Right forelimb (tissue), 1 donor: ENCODE results near the gene ALDH3A1.

Experiments
- DNase-seq: peaks from one replicate; pipeline ENCODE4 v3.0.0-alpha.2; 2018

ALDH3A1 gene

DNA sequence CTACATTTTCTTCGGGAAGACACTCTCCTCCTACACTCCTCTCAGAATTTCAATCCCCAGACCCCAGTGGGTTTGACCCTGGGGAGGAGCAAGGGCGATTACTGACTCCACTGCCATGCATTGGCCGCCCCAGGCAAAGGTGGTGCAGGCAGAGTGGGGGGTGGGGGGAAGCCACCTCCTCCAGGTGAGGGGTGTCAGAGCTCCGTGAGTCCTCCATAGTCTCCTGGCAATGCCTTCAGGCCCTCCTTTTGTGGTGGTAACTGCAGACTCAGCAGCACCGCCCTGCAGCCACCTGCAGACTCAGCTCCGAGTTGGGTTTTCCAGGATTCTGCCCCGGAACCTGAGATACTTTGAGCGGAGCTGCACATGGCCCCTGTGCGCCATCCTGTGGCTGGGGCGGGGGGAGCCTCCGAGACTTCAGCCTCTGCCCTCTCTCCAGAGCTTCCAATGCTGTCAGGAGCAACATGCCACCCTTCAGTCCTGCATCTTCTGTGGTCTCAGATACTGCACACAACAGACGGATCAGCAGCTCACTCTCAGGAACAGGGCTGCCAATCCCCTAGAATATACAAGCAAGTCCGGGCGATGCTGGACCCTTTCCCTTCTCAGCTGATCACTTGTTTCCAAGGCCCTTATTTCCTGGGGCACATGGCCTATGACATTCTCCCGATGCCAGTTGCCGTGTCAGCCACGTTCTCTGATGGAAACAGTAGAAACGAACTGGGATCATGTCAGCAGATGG lies 29.3 kb downstream of the ALDH3A1 start:
- no peak for DNase-seq

DNA sequence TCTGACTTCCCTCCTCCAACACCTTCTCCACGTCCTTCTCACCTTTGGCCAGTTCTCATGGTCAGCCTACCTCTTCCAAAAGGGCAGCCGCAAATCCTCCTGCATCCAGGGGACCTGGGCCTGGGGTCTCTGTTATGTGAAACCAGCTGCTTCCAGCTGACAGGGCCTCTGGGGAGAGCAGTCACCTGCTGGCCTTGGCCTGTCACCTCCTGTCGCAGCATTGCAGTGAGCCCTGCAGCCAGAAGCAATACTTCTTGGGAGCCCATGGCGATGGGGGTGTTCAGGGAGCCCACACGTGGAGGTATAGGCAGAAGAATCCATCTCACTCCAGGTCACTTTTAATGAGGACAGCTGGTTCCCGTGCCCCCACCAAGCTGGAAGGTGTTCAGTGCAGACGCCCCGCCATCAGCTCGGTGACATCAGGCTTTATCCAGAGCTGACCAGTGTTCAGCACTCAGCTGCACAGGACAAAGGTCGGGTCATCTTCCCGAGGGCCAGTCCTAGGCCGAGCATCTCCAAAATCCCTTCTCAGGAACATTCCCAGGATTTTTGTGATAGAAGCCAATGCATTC lies 30.0 kb downstream of the ALDH3A1 start:
- DNase-seq, result no peak

GRCh38 chr17:19717411-19717908 lies 30.6 kb downstream of the ALDH3A1 start:
- DNase-seq, result no peak

DNA sequence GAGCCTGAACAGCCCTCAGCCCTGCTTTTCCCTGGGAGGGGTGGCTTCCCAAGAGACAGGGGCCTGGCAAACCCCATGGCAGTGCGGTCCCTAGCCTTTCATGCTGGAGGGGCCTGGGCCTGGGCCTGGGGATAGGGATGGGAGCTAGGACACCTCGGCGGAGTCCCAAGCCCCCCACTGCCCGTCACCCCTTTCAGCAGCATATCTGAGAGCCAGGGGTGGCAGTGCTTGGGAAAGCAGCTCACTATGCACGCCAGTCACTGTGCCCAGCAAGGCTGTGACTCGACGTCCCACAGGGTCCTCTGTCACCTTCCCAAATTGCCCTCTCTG lies 31.1 kb downstream of the ALDH3A1 start:
- no peak for DNase-seq

GRCh38 chr17:19716108-19717030 lies 31.7 kb downstream of the ALDH3A1 start, which contains the start of gene SLC47A2:
Gene SLC47A2 (minus strand): TSS chr17:19716584. CDS start chr17:19716555, 29 bp downstream.
- DNase-seq, result no peak

DNA sequence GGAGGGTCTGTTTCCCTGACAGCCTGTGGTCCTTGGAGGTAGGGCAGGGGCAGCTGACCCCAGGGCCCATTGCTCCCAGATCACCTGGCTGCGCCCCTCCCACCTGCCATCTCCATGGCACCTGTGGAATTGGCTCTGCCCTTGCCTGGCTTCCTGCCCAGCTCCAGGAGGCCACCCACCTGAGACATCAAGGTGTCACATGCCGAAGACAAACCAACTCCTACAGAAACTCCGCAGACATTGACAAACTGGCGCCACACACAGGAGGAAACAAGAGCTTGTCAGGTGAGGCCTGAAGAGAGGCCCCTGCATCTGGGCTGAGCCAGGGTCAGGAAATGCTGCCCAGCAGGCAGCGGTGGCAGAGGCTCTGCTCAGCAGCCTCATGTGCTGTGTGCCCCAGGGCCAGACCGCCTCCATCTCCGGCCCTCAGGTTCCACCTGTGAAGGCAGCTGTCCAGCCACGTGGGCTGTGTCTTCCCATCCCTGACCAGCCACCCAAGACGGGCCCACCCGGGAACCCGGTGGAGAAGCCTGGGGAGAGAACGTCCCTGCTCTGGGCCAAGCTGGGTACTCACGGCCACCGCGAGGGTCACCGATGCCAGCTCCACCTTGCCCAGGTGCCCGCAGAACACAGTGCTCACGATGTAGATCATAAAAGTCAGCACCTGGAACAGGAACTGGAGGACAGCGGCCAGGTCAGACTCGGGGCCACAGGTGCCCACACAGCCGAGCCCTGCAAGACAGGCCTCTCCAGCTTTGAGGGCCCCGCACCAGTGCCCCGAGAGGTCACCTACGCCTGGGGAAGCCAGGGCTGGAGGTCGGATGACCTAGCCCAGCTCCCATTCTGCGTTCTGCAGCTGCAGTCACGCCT lies 33.3 kb downstream of the ALDH3A1 start:
- no peak for DNase-seq

DNA sequence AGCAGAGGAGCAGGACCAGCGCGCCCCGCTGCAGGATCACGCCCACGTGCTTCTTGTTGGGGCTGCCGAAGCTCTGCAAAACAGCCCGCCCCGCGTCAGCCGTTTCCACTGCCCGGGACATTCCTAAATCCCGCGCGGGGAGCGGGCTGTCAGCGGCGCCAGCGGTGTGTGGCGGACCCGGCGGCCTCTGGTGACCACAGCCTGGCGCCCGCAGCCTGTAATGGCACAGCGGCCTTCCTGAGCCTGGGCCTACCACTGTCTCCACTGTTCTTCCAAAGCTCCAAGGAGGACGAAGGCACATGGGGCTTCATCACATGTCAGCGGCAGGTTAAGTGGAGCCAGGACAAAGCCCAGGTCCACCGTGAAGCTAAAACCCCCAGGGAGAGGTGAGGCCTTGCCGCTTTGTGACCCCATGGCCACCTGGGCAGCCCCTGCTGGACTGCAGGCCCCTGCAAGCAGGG lies 34.2 kb downstream of the ALDH3A1 start:
- no peak for DNase-seq

- no peak for DNase-seq
Observed at GRCh38 chr17:19713462-19713861, 34.6 kb downstream of the ALDH3A1 start.

GRCh38 chr17:19712436-19713004 lies 35.6 kb downstream of the ALDH3A1 start:
- DNase-seq, result no peak

DNA sequence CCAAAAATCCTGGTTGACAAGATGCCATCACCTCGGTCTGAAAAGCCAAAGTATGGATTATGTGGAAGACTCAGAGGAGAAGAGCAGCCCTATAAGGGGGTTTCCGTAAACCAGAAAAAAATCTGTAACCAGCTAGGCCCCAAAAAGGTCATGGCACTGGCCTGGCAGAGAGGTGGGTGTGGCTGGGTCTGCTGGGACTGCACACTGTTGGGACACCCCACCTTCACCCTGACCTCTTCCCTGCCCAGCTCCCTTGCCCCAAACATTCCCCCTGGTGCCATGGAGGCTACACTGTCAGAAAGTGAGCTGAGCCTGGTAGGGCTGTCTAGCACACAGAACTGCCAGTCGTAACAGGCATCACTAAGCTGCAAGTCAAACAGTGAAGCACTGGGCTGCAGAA lies 38.3 kb downstream of the ALDH3A1 start:
- no peak for DNase-seq

- DNase-seq, result no peak
Observed at GRCh38 chr17:19708431-19709175, 39.5 kb downstream of the ALDH3A1 start.

DNA sequence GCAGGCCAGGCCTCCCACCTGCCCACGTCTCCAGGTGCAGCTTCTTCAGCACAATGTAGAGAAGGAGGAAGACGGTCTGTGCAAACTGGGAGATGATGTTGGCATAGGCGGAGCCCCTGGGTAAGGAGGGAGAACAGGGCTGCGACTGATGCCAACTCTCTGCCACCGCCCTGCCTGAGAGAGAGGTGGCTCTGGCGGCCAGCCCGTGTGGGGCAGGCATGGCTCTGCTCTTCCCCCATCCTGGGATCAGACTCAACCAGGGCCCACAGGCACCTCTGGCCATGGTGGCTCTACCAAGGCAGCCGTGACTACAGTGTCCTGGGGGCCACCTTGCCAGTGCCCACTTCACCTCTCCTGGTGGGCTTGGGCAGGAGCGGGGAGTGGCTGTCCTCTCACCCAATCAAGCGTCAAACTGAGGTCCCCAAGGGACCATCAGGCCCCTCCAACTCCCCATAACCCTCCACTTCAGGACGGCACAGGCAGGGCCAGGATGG lies 40.3 kb downstream of the ALDH3A1 start:
- no peak for DNase-seq

DNA sequence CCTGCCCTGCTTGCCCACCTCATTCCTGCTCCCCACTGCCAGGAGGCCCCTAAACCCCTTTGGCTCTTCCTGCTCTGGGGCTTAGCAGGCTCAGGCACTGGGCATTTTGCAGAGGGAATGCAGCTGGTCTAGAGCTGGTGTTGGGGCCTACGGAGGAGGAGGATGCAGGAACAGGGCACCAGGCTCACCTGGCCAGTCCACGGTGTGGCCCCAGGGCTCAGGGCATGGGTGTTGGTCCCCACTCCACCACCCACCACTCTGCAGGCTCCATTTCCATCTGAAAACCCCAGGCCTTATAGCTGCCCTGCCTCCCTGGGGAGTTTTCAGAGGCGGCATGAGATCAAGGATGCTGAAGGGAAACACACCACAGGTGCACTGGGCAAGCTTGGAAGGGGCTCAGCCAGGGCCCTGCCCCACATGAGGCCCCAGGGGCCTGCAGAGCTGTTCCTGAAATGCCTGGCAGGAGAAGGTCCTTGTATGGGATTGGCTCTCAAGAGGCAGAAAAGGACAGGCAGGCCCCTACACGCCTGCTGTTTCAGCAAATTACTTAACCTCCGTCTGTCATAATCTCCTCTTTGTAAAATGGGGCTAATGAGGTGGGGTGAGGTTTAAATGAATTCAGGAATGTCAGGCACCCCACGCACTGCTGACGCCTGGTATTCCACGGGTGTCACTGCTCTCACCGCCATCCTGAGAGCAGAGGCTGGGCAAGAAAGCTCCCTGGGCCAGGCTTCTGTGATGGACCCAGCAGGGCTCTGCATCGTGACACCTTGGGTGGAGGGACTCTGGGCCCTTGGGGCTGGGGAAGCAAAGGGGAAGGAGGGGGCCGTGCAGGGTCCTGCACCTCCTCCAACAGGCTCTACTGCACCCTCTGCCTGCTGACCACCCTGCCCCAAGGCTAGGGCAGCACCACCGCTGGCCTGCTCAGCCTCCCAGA lies 41.0 kb downstream of the ALDH3A1 start:
- DNase-seq, result no peak

DNA sequence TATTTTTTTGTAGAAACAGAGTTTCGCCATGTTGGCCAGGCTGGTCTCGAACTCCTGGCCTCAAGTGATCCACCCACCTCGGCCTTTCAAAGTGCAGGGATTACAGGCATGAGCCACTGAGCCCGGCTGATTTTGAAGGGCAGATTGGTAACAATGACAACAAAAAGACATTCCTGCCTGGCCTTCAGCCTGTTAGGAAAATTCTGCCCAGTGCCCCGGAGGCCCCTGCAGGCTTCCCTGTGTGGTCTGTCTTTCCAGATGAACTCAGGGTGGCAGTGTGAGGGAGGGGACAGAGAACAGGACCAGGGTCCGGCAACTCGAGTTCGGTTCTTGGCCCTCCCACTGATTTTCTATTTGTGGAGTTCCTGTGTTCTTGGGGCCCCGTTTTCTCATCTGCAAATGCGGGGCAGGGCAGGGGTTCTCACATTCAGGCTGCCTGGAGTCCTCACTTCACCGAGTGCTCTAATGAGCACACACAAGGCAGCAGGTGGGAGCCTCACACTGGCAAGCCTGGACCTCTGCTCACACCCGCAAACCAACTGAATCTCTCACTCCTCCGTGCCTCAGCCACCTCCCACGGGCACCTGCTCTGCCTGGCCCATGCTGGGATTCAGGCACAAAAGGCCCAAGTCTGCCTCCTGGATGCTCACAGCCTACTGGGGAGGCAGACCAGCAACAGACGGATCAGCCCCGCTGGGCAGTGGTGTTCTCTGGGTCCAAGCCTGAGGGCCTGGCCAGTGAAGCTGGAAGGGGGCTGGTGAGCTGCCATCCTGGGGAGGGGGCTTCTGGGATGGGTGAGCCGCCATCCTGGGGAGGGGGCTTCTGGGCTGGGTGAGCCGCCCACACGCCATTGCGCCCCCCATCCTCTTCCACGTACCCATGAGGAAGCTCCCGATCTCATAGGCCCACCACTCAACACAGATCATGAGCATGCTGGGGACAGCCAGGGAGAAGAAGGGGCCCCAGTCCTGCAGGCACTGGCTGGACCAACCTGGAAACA lies 42.0 kb downstream of the ALDH3A1 start:
- DNase-seq, result no peak

GRCh38 chr17:19705201-19705600 lies 42.9 kb downstream of the ALDH3A1 start:
- DNase-seq, result no peak

- no peak for DNase-seq
Observed at GRCh38 chr17:19703828-19704613, 44.1 kb downstream of the ALDH3A1 start.

GRCh38 chr17:19703106-19703827 lies 44.8 kb downstream of the ALDH3A1 start:
- DNase-seq, result no peak
